GM19438 (cell line): Measurements from ENCODE around the gene COQ2.
A peak's percentile ranks its signal among the peaks of the same experiment; 100 is the strongest.
"Not testable (repeated sequence)": the region's sequence is repeated elsewhere in the genome, so short reads cannot be mapped to it uniquely, and the experiment has no call there.

Source experiments
- ATAC-seq: cut with Tn5 transposase; IDR thresholded peaks from one replicate; pipeline ENCODE4 v1.9.1; 2021; ENCODE audit warnings: low read depth; ENCODE audit not compliant: unreplicated experiment

Gene COQ2

DNA sequence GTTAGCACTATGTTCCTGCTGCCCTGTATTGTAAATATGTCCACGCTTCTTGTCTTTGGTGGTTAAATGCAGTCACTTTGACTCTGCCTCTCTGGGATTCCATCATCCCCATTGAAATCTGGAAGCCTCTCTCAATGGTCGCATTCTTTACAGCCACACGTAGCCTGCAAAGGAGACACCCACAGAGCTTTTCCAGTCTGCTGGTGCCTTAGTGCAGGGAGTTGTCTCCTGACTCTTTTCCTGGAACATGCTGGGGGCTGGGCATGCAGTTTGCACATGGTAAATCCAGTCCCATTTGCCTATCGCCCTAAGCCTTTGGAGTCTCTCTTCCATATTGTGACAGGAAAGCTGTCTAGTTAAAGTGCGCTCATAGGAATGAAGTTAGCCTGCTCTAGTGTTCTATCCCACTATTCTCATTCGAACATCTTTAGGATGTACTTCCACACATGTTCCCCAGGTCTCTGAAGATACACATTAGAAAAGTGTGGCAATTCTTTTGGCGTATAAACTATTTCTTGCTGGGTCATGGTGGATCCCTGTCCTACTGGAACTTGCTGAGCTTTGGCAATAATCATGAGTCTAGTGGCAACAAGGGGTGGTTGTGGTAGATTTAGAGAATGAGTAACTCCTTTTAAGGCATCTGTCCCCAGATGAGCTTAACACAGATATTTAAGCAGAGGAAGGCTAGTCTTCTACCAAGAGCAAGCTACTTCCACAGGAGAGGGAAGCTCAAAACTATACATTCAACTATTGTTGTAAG, 33.7 kb downstream of the COQ2 start:
- ATAC-seq = no peak

DNA sequence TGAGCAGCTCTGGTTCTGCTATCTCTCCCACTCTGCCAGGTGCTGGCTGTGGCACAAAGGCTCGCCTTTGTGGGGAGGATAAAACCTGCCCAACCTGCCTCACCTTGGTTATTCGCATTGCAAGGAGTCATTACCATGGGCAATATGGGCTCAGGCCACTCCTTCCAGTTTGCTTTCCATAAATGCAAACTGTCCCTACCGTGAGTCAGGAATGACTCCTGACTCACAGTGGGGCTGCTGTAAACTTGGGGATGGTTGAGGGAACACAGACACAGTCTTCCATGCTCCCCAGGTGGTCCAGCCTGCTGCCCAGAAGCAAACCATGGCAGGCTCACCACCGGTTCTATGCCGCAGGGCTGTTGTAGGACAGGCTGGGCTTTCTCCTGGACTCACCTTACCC, 36.1 kb downstream of the COQ2 start:
- no peak for ATAC-seq

DNA sequence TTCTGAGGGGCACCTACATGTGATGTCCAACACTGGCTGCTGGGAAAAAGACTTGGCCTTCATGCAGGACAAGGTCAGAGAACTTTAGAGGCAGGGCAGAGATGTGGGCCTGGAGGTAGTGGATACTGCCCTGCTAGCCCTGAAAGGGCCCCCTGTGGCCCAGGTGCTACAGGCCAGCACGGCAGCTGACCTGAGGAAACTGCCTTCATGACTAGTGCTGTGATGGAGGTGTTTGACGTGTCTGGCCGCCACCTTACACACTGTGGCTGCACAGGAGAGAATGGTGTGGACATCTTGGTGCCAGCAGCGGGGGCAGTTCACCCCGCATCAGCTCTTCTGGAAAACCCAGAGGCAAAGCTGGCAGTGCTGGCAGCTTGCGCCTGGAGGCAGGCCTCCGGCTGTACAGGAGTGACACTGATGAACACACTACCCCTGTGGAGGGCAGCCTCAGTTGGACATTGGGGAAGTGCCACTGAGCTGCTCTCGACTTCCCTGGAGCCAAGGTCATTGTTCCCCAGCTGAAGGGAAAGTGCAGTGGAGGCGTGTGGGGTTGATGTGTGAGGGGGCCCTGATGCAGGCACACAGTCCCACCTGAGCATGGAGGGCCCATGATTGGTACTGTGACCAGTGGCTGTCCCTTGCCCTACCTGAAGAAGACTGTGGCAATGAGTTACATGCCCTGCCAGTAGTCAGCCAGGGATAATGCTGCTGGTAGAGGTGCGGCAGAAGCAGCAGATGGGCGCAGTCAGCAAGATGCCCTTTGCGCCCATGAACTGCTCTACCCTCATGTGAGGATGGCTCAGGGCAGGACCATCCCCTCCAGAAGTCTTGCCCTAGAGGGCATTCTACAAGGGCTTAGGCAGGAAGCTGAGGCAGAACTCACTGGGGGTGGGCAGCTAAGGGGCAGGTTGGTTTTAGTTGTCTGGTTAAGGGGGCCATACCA, 36.9 kb downstream of the COQ2 start:
- ATAC-seq = no peak

DNA sequence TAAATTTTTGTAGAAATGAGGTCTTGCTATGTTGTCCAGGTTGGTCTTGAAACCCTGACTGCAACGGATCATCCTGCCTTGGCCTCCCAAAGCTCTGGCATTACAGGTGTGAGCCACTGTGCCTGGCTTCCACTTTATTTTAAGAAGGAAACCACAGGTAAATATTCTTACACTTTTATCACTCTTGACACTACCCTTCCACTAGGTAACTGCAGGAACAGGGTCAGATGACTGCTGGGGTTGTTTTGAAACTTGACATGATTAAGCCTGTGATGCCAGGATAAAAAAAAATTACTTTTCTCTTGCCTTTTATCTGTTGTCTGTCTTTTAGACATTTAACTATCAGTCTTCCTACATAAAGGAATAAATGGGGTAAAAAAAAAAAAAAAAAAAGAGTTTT, 43.5 kb downstream of the COQ2 start:
- ATAC-seq = no peak

DNA sequence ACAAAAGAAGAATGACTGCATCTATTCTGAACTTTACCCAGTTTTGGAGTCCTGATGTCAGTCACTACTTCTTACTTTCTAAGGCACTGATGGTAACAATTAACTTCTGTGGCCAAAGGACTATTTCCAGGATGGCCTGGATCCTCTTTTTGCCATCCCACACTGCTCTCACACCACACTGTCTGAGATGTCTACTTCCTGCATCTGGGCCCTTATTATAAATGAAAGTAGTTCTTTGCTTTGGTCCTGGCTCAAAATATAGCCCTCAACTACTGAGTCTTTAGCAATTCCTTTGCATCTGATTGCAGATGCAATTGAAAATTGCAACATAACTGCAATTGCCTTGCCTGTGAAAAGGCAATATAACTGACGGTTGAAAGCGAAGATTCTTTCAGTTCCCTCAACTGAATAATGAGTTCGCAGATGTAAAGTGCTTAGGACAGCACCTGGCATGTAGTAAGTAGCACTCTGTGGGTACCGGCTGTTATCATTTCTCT, 44.2 kb downstream of the COQ2 start:
- ATAC-seq = peak; percentile 91

DNA sequence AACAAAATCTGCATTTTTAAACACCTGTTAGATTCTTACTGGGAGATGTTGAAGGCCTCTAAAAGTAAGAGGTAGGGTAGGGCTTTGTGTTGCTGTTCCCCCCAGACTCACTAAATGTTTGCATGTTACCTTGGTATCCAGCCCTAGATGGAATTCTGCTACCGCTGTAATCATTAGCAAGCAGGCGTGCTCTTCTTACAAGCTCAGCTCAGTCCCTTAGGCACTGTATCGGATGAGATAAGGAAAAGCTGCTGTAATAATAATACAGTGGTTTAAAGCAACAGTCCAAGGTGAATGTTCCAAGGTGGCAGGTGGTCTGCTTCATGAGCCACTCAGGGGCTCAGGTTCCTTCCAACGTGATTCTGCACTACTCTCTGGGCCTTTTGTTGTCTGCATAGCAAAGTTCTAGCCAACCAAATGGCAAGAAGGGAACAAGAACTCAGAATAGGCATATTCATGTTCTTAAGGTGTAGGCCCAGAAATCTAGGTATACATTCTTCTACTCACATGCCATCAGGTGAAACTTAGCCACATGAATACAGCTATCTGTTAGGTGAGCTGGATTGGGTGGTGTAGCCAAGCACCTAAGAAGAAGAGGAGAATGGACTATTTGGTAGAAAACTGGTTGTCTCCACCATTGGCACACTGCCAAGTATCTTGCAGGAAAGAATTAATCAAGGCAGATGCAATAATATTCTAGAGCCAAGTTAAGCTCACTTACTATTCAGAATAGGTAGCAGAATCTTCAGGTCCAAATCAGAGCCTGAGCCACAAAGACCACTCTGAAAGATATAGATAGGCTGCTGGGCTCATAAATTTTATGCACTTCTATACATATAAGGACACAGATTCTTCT, 46.0 kb downstream of the COQ2 start:
- no peak for ATAC-seq

DNA sequence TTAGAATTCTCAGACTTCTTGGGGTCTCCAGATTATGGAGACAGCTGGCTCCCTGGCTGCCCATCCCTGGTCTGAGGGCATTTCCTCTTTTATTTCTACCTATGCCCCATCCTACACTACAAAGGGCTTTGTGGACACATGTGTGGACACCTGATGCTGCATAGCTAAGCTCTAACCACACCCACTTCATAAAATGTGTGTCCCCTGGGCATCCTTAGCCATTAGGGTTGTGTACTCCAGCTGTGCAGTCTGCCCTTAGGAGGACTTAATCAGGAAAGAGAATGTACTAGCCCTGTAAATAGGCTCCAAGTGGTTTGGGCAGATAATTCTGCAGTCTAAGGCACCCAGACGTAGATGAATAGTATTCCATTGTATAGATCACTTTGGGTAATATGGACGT, 47.0 kb downstream of the COQ2 start:
- no peak for ATAC-seq

DNA sequence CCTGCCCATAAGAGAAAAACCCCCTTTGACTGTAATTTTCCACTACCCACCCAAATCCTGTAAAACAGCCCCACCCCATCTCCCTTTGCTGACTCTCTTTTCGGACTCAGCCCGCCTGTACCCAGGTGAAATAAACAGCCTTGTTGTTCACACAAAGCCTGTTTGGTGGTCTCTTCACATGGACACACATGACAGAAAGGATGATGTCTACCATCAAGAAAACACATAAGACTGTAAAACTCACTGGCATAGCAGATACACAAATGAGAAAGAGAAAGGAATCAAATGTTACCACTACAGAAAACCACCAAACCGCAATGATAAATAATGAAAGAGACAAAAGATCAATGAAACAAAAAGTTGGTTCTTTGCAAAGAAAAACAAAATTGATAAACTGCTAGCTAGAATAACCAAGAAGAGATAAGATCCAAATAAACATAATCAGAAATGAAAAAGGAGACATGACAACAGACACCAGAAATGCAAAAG, 48.9 kb downstream of the COQ2 start:
- not testable (repeated sequence) for ATAC-seq

DNA sequence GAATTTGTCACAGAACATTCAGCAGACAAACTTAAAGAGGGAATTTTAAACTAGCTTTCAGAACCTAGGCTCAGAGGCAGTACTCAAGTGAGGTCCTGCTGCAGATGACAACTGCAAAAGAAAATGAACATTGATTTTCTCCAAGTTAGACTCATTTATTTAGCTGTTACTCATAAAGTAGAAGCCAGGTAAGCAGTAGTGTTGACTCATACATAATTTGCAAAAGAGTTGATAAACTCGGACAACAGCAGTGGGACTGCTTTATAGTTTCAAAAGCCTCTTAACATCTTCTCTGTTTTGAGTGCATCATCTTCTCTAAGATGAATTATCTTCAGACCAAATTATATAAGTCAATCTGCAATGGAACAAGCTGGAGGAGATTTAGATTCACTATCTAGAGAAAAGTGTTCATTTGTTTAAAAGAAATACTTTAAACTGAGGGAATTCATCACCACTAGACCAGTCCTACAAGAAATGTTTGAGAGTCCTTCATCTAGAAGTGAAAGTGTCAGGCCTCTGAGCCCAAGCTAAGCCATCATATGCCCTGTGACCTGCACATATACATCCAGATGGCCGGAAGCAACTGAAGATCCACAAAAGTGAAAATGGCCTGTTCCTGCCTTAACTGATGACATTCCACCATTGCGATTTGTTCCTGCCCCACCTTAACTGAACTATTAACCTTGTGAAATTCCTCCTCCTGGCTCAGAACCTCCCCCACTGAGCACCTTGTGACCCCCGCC, 49.5 kb downstream of the COQ2 start:
- ATAC-seq = no peak

DNA sequence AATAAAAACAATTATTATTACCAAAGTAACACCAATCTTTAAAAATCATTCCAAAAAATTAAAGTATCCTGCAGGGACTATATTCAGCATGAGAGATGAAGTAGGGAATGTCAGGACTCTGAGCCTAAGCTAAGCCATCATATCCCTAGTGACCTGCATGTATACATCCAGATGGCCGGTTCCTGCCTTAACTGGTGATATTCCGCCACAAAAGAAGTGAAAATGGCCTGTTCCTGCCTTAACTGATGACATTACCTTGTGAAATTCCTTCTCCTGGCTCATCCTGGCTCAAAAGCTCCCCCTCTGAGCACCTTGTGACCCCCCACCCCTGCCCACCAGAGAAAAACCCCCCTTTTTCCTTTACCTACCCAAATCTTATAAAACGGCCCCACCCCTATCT, 50.2 kb downstream of the COQ2 start:
- not testable (repeated sequence) for ATAC-seq

DNA sequence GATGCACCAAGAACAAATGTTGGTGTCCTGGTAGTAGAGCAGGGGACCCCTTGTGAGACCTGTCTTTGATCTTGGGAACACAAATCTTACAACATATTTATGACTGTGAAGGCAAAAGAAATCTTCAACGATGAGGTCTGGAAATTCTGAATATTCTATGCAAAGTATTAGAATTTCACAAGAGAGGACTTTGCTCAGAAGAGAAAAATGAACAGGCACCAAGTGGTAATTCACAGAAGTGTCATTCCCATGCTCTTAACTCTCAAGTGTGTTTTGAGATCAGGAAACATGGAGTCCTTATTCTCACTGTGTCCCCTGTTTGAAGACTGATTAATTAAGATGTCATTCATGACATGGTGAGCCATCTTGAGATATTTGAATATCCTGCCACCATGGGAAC, 52.5 kb downstream of the COQ2 start:
- no peak for ATAC-seq

DNA sequence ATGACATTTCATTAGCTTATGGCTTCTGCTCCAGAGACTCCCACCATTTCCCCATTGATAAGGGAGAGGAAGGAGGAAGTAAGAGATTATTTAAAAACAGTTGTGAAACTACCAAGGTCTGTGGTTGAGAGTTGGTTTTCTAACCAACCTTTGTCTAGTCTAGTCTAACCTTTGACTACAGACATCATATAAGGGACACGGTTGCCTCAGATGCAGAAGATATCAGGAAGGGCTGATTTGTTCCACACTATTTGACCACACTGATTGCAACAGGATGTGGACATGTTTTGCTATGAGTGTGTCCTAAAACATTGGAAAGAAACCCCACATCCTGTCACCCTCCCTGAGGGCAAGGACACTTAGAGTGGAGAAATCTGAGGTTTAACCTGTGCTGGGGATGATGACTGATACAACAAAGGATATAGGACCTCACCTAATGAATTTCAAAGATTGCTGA, 53.0 kb downstream of the COQ2 start:
- ATAC-seq = peak; percentile 69

DNA sequence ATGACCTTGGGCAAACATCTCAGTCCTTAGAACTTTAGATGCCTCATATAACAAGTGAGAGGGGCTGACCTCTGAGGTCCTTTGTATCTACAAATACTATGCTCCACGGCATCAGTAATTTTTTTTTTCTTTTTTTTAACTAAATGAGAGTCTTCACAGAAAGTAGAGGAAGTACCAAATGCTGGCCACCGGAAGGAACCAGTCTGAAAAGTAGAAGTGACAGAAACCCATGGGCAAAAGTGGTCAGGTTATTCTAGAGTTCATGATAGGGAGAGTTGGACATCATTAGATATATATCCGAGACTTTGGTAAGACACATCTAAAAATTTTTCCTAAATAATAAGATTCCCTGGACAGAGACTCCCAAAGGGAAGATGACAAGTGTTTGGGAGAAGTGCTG, 53.7 kb downstream of the COQ2 start:
- ATAC-seq = no peak

DNA sequence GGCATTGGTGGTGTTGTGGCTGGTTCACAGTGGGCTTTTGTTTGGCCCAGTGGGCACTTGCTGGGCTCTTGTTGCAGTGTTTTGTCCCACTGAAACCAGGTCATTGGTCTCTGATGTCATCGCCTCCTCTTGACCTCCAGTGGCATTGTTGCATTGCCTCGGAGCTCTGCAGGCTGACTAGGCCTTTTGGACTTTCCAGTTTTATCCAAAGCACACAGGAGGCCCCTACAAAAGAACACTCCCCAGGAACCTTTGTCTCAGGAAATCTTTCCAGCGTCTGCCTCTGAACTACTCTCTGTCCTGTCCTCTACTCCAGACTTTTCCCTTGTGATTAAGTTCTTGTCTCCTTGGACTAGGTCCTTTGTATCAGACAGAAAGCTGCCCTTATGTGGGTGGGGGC, 54.8 kb downstream of the COQ2 start:
- no peak for ATAC-seq

DNA sequence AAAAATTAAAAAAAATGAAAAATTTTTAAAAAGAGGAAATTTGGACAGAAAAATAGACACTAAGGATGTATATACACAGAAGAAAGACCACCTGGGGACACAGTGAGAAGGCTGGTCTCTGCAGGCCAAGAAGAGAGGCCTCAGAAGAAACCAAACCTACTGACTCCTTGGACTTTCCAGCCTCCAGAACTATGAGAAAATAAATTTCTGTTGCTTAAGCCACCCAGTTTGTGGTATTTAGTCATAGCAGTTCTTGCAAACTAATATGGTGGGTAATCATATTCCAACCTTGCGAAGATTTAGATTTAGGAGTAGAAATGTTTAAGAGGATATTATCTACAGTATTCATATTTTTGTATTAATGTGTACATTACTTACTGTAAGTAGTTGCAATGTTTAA, 56.4 kb downstream of the COQ2 start:
- no peak for ATAC-seq

DNA sequence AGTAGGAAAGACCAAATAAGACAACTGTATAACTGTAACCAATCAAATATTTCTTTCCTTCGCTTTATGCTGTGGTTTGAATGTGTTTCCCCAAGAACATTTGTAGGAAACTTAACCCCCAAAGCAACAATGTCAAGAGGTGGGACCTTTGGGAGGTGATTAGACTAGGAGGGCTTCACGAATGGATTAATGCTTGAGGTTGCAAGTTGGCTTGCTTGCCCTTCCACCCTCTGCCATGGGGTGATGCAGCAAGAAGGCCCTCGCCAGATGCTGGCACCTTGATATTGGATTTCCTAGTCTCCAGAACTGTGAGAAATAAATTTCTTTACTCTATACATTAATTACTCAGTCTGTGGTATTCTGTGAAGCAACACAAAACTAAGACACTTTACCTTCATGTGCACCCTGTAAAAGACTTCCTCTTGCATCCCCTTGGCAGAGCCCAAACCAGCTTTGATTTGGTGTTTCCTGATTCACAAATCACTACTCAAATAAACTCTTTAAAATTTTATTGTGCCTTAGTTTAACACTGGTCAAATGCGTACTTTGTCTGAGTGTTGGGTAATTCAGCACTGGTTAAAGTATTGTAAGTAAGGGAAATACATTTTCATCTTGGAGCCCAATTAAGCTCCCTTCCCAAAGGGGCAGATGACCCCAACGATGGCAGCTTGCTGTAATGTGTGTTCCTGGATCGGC, 59.9 kb downstream of the COQ2 start:
- ATAC-seq = no peak

DNA sequence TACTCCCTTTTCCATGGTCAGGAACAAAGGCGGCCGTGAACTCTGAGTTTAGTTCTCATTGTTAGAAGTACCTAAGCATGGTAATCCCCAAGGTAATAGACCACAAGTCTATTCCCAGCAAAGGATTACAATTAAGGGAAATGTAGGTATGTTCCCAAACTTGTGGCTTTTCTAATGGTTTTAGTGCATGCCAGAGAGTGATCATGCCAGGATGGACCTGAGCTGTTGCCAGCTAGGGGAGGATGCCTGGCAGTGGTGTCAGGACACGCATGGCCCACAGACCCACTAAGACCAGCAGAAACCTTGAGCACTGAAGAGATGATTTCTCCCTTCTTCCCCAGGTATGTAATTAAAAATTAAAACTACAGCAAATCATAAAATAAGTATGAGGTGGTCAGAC, 60.8 kb downstream of the COQ2 start:
- no peak for ATAC-seq

DNA sequence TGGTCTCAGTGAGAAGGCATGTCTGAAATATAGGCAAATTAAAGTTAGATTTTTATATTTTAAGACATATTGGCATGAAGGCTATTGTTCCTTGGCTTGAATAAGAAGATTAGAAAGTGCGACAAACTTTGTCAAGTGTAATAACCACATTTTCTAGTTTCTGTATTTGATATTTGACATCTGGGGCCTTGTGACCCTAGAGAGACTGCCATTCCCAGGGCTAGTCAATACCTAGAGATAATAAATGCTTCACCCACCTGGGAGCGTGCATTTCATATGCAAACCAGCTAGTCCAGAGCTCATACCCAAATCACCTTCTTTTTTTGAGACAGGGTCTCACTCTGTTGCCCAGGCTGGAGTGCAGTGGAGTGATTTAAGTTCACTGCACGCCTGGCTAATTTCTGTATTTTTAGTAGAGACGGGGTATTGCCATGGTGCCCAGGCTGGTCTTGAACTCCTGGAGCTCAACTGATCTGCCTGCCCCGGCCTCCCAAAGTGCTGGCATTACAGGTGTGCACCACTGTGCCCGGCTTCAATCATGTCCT, 62.6 kb downstream of the COQ2 start:
- peak; percentile 43 for ATAC-seq
